Panc1 (cell line): ENCODE results near the gene APOL2.

Experiments
- POLR2AphosphoS5 ChIP-seq: IDR thresholded peaks from 2 replicates; pipeline ENCODE4 v1.6.1; 2012; ENCODE audit warnings: mild to moderate bottlenecking, low read depth, low read length, moderate library complexity
- SIN3A ChIP-seq: IDR thresholded peaks from 2 replicates; pipeline ENCODE4 v1.6.1; 2012; ENCODE audit warnings: low read depth, mild to moderate bottlenecking, low read length, moderate library complexity, borderline replicate concordance; ENCODE audit not compliant: insufficient read depth
- TF ChIP-seq, protein P1 (sequence below): fragments of 450-650 bp; IDR thresholded peaks from 2 replicates; pipeline ENCODE4 v1.5.1; 2017; ENCODE audit warnings: mild to moderate bottlenecking
- TF ChIP-seq, protein P2 (sequence below), 2 experiments: IDR thresholded peaks; 2 replicates each; pipeline ENCODE4 v1.6.1; 2011 to 2012; ENCODE audit warnings: low read depth in 2 of 2, control low read depth in 1 of 2, low read length in 1 of 2, mild to moderate bottlenecking in 1 of 2, moderate library complexity in 1 of 2; ENCODE audit not compliant: insufficient read depth in 1 of 2

DNA sequence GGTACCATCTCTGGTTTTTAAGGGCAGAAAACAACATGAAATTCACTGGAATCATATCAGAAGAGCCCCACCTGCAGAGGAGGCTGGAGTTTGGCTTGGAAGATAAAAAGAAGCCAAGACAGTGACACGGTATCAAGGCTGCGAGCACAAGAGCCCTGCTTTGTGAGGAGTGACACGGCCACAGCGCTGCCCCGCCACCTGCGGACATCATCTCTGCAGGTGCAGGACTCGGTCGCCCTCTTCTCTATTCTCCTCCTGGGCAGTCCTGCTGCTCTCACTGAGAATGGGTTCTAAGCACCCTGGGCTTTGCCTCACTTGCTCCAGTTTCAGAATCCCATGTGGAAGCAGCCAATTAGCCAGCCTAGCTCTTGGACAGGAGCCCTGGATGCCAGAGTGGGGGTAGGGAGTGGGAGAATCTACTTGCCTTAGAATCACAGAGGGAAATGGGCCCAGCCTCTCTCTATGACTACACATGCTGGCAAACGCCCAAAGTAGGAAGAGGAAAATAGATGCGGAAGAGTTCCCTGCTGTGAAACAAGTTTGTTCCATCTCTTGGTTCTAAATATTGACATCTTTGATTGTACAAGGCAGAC, 54.8 kb downstream of the APOL2 start:
- TF ChIP-seq, protein P1, sequence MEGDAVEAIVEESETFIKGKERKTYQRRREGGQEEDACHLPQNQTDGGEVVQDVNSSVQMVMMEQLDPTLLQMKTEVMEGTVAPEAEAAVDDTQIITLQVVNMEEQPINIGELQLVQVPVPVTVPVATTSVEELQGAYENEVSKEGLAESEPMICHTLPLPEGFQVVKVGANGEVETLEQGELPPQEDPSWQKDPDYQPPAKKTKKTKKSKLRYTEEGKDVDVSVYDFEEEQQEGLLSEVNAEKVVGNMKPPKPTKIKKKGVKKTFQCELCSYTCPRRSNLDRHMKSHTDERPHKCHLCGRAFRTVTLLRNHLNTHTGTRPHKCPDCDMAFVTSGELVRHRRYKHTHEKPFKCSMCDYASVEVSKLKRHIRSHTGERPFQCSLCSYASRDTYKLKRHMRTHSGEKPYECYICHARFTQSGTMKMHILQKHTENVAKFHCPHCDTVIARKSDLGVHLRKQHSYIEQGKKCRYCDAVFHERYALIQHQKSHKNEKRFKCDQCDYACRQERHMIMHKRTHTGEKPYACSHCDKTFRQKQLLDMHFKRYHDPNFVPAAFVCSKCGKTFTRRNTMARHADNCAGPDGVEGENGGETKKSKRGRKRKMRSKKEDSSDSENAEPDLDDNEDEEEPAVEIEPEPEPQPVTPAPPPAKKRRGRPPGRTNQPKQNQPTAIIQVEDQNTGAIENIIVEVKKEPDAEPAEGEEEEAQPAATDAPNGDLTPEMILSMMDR, result no peak
- TF ChIP-seq SIN3A (no peak), POLR2AphosphoS5 (no peak)
- TF ChIP-seq, protein P2, sequence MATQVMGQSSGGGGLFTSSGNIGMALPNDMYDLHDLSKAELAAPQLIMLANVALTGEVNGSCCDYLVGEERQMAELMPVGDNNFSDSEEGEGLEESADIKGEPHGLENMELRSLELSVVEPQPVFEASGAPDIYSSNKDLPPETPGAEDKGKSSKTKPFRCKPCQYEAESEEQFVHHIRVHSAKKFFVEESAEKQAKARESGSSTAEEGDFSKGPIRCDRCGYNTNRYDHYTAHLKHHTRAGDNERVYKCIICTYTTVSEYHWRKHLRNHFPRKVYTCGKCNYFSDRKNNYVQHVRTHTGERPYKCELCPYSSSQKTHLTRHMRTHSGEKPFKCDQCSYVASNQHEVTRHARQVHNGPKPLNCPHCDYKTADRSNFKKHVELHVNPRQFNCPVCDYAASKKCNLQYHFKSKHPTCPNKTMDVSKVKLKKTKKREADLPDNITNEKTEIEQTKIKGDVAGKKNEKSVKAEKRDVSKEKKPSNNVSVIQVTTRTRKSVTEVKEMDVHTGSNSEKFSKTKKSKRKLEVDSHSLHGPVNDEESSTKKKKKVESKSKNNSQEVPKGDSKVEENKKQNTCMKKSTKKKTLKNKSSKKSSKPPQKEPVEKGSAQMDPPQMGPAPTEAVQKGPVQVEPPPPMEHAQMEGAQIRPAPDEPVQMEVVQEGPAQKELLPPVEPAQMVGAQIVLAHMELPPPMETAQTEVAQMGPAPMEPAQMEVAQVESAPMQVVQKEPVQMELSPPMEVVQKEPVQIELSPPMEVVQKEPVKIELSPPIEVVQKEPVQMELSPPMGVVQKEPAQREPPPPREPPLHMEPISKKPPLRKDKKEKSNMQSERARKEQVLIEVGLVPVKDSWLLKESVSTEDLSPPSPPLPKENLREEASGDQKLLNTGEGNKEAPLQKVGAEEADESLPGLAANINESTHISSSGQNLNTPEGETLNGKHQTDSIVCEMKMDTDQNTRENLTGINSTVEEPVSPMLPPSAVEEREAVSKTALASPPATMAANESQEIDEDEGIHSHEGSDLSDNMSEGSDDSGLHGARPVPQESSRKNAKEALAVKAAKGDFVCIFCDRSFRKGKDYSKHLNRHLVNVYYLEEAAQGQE (IDR thresholded peaks at IDR 0.05; ENCODE audit: insufficient read depth in 1 of 2, low read depth in 2 of 2, low read length in 1 of 2), result no peak
